ENCODE results near the gene ZNHIT1.
"Not testable (repeated sequence)": the region's sequence is repeated elsewhere in the genome, so short reads cannot be mapped to it uniquely, and the experiment has no call there.

The ZNHIT1 gene

GRCh38 chr7:101189109-101189508 lies 28.9 kb upstream of the ZNHIT1 start:
- ATAC-seq = no peak

GRCh38 chr7:101195884-101196283 lies 22.1 kb upstream of the ZNHIT1 start:
- ATAC-seq = no peak

GRCh38 chr7:101197991-101198390 lies 20.0 kb upstream of the ZNHIT1 start:
- ATAC-seq = no peak

DNA sequence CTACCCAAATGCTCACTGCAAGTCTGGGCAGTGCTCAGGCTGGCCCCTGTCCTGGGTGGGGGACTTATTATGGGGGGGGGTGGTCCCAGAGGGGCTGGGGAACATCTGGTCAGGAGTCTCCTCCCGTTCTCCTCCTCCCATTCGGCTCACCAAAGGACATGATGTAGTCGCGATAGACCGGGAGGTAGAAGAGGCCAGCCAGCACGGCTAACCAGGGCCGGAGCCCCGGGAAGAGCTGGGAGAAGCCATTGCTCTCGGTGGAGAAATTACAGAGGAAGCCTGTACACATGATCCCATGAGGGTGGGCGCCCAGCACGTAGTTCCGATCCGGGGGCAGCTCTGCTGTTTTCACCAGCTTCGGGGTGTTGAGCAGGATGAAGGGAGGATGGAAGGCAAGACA lies 19.5 kb upstream of the ZNHIT1 start:
- ATAC-seq = no peak

DNA sequence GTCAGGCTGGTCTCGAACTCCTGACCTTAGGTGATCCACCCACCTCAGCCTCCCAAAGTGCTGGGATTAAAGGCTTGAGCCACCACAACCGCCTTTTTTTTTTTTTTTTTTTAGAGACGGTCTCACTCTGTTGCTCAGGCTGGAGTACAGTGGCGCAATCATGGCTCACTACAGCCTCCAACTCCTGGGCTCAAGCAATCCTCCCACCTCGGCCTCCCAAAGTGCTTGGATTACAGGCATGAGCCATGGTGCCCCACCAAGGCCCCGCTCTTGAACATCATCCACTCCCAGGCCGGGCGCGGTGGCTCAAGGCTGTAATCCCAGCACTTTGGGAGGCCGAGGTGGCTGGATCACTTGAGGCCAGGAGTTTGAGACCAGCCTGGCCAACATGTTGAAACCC lies 18.4 kb upstream of the ZNHIT1 start:
- ATAC-seq = not testable (repeated sequence)

GRCh38 chr7:101200504-101200861 lies 17.5 kb upstream of the ZNHIT1 start:
- no peak for ATAC-seq

DNA sequence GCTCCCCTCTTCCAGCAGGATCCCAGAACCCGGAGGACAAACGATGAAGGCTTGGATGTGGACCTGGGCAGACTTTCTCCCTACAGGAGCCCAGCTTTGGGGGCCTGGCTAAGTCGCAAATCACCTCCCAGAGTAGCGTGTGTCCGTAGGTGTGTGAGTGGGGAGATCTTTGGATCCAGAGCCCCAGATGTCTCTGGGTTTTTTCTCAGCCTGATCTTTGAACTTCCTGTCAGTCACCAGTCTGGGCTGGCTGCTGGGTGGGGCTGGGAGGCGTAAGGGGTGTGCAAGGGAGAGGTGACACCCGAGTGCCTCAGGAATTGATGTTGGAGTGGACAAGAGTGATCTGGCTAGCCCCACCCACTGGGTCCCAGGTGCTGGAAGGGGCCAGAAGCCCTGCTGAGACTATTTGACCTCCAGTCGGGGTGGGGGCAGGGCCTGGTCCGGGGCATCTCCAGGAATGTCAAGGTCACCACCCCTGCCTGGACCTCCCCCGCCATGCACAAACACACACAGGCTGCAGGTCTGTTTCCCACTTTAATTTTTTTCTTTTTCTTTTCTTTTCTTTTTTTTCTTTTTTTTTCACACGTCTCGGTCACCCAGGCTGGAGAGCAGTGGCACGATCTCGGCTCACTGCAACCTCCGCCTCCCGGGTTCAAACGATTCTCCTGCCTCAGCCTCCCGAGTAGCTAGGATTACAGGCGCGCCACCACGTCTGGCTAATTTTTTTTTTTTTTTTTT lies 16.9 kb upstream of the ZNHIT1 start, which contains the start of gene MOGAT3:
Gene MOGAT3 (minus strand): TSS at position 175 of the 738 bp plus-strand sequence. CDS start 182 bp downstream, outside the sequence.
- ATAC-seq = no peak

GRCh38 chr7:101201695-101202602 lies 16.0 kb upstream of the ZNHIT1 start:
- ATAC-seq = no peak

DNA sequence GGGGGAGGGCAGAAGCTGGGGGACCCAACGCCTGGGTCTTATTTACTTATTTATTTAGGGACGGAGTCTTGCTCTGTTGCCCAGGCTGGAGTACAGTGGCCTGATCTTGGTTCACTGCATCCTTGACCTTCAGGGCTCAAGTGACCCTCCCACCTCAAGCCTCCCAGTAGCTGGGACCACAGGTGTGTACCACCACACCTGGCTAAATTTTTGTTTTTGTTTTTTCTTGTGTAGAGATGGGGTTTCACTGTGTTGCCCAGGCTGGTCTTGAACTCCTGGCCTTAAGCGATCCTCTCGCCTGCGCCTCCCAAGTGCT lies 15.4 kb upstream of the ZNHIT1 start:
- ATAC-seq = no peak

DNA sequence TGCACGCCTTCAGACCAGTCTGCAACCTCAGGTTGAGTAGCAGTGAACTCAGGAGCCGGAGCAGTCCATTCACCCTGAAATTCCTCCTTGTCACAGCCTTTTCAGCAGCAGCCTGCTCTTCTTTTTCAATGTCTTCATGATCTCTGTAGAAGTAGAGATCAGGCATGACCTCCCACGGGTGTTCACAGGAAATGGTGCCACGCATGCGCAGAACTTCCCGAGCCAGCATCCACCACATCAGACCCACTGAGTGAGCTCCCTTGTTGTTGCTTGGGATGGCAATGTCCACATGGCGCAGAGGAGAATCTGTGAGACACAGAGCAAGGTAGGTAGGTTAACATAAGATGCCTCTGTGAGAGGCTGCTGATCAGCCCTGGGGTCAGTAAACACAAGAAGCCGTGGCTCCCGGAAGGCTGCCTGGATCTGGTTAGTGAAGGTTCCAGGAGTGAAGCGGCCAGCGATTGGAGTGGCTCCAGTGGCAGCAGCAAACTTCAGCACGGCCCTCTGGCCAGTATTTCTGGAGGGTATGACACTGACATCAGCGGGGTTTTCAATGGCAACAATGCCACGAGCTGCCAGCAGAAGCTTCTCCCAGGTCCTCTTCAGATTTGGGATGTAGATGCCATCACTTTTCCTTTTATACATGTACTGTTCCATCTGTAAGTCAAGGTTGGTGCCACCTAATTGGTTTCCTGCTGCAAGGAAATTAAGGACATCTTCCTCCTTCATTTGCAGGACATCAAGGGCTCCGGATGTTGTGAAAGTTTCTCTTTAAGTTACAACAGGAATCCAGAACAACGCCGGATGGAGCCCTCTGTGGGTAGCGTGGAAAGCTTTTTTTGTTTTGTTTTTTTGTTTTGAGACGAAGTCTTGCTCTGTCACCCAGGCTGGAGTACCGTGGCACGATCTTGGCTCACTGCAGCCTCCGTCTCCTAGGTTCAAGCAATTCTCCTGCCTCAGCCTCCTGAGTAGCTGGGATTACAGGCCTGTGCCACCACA lies 13.9 kb upstream of the ZNHIT1 start:
- ATAC-seq = not testable (repeated sequence)

DNA sequence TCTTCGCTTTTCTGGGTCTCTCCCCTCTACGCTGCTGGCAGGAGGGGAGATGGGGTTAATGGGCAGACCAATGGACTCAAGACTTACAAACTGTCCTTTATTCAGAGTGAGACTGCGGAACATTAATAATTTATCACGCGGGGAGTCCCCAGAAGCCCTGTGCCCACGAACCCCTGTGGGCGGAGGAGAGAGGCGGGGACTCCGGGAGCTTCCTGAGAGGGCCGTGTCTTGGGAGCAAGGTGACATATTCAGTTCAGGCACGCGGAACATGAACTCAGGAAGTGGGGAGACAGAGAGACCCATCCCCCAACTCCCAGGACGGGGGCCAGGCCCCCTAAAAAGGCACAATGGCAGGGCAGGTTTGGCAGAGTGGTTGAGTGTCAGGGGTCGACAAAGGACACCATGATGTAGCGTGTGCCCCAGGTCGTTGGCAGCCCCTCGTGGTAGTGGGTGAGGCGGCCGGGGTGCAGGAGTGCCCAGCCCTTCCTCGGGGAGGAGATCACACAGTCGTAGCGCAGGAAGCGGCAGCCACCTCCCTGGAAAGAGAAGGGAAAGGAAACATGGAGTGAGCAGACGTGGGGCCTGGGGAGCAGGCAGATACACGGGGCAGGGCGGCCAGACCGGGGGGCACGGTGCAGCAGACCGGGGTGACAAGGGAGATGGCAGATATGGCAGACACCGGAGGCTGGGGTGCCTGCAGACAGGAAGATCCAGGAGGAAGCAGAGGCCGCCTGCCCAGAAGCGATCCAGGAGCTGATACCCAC lies 11.9 kb upstream of the ZNHIT1 start:
- ATAC-seq = no peak

GRCh38 chr7:101206665-101207042 lies 11.3 kb upstream of the ZNHIT1 start:
- no peak for ATAC-seq

GRCh38 chr7:101207459-101207858 lies 10.5 kb upstream of the ZNHIT1 start:
- ATAC-seq = no peak

DNA sequence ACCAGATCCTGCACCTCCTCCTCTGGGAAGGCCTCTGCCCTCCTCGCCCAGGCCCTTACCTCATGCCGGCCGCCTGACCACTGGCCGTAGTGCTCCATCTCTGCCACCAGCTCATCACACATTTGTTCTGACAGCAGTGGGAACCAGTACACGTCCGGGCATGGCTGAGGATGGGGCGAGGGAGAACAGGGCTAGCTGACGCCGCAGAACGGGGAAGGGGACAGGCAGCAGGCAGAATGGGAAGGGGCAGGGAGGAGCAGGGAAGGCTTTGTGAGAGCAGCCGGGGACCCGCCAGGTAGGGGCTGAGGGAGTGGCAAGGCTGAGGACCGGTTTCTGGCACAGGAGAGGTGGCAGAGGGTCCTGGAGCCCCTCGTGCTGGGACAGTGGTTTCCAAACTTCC lies 9.2 kb upstream of the ZNHIT1 start:
- ATAC-seq = no peak

GRCh38 chr7:101210143-101210542 lies 7.8 kb upstream of the ZNHIT1 start:
- ATAC-seq = no peak

DNA sequence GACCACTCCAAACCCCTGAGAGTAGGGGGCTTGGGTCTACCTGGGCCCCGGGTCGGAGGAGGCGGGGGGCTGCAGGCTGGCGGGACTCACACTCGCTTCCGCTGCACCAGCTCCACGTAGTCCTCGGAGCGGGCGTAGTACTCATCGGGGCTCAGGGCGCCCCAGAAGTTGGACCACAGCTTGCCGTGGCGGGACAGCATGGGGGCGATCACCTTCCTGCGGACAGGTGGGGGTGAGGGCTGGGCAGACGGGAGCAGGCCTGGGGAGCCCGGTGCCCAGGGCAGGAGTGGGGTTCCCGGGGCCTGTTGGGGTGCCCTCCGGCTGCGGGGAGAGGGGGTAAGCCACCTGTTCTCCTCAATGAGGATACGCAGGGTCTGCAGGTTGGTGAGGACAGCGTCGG lies 6.5 kb upstream of the ZNHIT1 start:
- no peak for ATAC-seq

DNA sequence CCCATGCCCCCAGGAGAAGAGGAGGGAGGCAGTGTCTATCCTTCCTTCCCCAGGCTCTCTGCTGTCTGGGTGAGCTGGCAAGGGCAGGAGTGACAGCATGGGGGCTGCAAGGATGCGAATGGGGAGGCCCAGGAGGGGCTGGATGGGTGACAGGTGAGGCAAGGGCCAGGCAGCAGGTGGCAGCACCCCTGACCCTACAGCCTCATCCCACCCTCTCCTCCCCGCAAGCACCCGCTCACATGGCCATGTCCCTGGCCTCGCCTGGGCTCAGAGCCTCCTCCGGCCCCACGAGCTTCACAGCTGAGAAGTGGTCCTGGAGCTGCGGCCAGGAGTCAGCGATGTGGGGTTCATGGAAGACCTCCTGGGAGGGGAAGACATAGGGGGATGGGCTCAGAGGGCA lies 6.0 kb upstream of the ZNHIT1 start:
- no peak for ATAC-seq

DNA sequence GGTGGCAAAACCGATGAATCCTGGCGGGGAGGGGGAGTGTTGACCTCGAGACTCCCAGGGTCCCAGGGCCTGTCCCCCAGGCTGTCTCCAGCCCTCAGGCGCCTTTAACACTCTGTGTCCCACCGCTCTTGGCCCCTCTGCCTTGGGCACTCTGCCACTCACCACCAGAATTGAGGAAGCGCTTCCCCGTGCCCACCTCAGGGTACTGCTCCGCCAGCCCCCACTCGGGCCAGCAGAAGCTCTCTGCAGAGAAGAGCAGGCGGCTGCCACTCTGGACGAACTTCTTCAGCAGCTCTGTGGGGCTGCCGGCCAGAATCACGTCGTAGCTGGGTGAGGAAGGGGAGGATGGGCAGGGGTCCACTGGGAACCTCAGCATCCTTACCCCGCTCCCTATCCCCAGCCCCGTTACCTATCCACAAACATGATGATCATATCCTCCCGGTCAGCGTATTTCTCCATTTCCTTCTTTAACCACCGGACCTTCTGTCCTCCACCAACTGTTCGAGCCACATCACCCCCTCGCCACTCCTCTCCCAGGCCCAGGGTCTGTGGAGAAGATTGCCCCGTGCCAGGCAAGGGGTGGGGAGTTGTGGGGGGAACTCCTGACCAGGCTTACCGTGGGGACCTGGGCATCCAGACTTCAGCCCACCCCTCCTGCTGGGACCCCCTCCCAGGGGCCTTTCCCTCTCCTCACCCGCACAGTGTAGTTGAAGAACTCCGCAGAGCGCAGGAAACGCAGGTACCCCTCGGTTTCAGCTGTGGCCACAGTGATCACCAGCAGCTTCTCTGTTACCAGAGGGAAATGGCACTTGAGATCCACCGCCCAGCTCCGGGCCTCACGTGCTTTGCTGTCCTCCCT lies 1.7 kb upstream of the ZNHIT1 start:
- no peak for ATAC-seq

DNA sequence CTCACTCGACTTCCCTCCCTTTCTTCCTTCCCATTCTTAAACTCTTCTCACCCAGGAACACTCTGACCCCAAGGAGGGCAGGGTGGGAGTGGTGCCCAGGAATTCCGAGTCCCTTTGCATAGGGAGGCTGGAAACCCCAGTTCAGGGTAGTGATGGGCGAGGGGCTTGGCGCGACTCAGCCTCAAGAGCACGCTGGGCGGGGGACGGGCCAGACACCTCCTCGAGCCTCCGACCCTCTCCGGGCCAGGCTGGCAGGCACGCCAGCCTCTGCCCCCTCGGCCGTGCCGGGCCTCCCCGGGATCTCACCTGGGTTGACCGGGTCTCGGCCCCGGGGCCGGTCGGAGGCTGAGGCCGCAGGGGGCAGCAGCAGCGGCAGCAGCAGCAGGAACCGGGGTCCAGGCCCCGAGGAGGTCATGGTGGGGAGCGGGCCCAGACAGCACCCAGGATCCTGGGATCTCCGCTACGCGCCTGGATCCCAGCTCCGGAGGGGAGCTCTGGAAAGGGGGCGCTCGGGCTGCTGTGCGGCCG lies 1.0 kb upstream of the ZNHIT1 start:
- ATAC-seq = peak; percentile 6 to 15

- ATAC-seq = peak in 1 of 2 donors; percentile 1
Measured at GRCh38 chr7:101218236-101219125, 516 bp downstream of the ZNHIT1 start.
